ENCODE results near the gene FGF22.
A peak's percentile ranks its signal among the peaks of the same experiment; 100 is the strongest.

FGF22 gene

DNA sequence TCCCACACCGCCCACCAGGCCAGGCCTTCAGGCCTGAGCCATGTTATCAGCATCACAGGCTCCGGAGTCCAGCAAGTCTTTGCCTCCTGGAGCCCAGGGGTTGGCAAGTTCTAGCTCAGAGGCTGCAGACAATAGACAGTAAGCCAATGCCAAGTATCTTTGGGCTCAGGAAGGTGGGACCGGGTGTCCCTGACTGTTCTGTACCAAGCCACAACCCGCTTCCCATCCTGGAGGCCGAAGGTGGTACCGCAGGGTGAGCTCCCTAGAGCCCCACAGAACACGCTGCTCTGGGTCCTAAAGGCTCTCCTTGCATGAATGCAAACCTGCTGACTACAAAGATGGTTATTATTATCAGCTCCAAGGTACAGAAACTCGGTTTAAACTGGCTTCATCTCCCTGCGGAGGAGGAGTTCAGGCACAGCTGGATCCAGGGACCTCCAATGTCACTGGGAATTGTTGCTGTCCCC is 31.0 kb downstream of the FGF22 start:
- H3K4me3 ChIP-seq (replicated peaks; ENCODE audit: low read depth, low read length) = no peak overlapping the region
- TF ChIP-seq, protein P1, sequence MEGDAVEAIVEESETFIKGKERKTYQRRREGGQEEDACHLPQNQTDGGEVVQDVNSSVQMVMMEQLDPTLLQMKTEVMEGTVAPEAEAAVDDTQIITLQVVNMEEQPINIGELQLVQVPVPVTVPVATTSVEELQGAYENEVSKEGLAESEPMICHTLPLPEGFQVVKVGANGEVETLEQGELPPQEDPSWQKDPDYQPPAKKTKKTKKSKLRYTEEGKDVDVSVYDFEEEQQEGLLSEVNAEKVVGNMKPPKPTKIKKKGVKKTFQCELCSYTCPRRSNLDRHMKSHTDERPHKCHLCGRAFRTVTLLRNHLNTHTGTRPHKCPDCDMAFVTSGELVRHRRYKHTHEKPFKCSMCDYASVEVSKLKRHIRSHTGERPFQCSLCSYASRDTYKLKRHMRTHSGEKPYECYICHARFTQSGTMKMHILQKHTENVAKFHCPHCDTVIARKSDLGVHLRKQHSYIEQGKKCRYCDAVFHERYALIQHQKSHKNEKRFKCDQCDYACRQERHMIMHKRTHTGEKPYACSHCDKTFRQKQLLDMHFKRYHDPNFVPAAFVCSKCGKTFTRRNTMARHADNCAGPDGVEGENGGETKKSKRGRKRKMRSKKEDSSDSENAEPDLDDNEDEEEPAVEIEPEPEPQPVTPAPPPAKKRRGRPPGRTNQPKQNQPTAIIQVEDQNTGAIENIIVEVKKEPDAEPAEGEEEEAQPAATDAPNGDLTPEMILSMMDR (IDR thresholded peaks at IDR 0.05; ENCODE audit: low read length, missing control alignments) = peak; percentile 3
- no peak for DNase-seq (ENCODE audit: low read depth)

DNA sequence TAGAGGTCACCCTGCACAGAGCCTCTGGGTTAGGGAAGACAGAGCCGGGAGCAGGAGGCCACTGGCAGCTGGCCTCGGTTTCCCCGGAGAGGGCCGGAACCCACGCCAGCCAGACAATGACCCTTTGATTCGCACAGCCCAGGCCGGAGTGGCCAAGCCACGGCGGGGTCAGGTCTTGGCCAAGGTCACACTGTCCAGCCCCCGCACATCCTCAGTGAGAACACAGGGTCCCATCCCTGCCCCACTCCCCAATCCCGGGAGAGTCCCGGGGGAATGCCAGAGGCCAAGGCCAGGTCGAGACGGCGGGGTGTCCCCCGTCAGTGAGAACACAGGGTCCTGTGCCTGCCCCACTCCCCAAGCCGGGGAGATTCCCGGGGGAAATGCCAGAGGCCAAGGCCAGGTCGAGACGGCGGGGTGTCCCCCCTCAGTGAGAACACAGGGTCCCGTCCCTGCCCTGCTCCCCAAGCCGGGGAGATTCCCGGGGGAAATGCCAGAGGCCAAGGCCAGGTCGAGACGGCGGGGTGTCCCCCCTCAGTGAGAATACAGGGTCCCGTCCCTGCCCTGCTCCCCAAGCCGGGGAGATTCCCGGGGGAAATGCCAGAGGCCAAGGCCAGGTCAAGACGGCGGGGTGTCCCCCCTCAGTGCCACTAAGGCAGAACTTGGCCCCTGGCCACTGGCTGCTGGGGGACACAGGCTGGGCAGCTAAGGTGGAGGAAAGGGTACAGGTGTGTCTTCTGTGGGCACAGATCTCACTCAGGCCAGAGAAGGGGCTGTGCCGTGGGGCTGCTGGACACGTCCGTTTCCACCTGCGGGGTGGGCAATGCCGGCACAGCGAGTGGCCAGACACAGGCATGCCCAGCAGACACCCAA is 34.8 kb downstream of the FGF22 start:
- no peak for DNase-seq (ENCODE audit: low read depth)
- no peak overlapping the region for H3K4me3 ChIP-seq (replicated peaks; ENCODE audit: low read depth, low read length)
- TF ChIP-seq, protein P1 (IDR thresholded peaks at IDR 0.05; ENCODE audit: low read length, missing control alignments) = no peak

DNA sequence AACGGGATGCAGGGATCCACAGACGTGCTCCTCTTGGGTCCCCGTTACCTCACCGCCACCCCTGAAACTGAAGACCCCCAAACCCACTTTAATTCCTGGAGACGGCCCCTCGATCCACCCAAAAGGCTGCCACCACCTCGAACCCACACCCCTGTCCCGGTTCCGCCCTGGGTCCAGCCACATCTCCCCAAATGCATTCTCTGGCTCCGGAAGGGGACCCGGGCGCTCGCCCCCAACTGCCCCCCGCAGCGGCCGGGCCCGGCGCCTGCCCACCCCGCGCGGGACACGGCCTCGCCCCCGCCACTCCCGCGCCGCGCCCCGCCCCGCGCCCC is 36.3 kb downstream of the FGF22 start:
- DNase-seq (ENCODE audit: low read depth) = no peak
- TF ChIP-seq, protein P1 (IDR thresholded peaks at IDR 0.05; ENCODE audit: low read length, missing control alignments) = no peak
- H3K4me3 ChIP-seq (replicated peaks; ENCODE audit: low read depth, low read length) = peak overlapping the region; percentile 72

DNA sequence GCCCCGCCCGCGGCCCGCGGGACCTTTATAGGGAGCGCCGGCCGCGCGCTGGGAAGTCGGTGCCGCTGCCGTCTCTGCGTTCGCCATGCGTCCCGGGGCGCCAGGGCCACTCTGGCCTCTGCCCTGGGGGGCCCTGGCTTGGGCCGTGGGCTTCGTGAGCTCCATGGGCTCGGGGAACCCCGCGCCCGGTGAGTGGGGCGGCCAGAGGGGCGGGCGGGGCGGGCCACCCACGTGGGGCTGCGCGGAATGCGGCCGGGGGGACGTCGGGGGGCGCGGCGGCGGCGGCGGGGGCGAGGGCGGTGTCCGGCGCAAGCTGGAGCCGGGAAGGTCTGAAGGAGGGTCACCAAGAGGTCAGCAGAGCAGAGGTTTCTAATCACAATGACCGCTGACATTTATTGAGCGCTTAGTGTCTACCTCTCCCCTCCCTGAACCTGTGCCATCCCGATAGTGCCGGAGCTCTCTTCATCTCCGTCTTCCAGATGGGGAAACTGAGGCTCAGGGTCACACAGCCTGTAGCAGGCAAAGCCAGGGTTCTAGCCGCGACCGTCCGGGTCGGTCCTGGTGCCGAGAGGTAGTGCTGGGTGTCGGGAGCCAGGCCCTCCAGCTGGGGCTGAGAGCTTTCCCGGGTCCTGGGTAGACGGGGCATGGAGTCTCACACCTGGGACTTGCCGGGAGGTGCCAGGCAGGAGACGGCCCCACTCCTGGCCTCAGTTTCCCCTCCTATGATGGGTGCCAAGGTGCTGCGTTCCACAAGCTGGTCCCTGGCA is 36.8 kb downstream of the FGF22 start, which contains the start of gene FSTL3:
FSTL3 (plus strand) TSS at position 54 of the 767 bp plus-strand sequence; CDS start at position 86, 32 bp downstream.
- peak within 1 kb of the TSS; percentile 72 for H3K4me3 ChIP-seq (replicated peaks; ENCODE audit: low read depth, low read length)
- no peak for DNase-seq (ENCODE audit: low read depth)
- TF ChIP-seq, protein P1 (IDR thresholded peaks at IDR 0.05; ENCODE audit: low read length, missing control alignments) = no peak

DNA sequence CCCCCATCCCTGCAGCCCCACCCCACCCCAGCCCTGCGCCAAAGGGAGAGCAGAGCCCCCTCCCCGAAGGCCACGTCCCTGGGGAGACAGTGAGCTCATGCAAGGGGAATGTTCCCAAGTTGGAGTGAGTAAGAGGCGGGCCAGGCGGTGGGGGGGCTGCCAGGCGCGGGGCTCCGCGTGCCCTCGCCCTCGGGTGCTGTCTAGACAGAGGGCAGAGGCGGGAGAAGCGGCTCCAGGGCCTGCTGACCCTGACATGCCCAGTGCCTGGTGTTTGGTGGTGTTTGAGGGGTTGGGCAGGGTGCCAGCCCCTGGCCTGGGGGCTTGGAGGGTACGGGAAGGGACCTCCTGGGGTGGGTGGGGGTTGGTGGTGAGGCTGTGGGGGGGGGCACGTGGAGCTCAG is 37.5 kb downstream of the FGF22 start:
- DNase-seq (ENCODE audit: low read depth) = peak; percentile 83
- TF ChIP-seq, protein P1 (IDR thresholded peaks at IDR 0.05; ENCODE audit: low read length, missing control alignments) = no peak
- H3K4me3 ChIP-seq (replicated peaks; ENCODE audit: low read depth, low read length) = peak overlapping the region; percentile 72

DNA sequence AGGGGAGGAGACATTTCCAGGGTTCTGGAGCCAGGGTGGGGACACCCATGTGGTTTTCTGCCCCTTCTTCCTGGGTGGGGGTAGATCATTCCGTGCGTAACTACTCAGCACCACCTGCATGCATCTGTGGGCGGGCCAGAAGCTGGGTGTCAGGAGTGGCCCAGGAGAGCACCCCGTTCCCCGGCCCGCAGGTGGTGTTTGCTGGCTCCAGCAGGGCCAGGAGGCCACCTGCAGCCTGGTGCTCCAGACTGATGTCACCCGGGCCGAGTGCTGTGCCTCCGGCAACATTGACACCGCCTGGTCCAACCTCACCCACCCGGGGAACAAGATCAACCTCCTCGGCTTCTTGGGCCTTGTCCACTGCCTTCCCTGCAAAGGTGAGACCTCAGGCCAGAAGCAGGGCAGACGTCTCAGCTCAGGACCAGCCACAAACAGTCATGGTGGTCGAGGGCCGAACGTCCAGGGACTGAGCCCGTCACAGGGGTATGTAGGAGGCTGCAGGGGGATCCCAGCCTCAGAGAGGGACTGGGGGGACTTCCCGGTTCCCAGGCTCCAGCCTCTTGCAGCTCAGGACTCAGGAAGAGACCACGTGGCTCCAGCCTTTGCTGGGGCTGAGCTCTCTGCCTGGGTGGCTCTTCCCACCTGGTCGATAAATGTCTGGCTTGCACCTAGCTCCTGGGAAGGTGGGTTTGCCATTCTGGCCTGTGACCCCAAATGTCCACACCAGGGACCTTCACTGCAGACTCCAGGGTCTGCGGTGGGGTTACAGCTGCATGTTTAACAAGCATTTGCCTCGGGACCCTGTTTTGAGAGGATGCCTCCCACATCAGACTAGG is 38.1 kb downstream of the FGF22 start:
- no peak for DNase-seq (ENCODE audit: low read depth)
- TF ChIP-seq, protein P1 (IDR thresholded peaks at IDR 0.05; ENCODE audit: low read length, missing control alignments) = no peak
- peak overlapping the region; percentile 72 for H3K4me3 ChIP-seq (replicated peaks; ENCODE audit: low read depth, low read length)
